ENCODE data around the gene CEP295NL. TPM values are rescaled to one million over a fixed set of nuclear protein-coding genes. Genes with fewer than 3 reads are reported as not detected.

The CEP295NL gene
- total RNA-seq, 1 donor from 2014 or later: 3.8 TPM

- H3K4me3 Mint-ChIP-seq: no peak overlapping the region
- no peaks in the 10 kb centered on the region for H3K4me1 Mint-ChIP-seq (ENCODE audit: unreplicated experiment)
- H3K27me3 Mint-ChIP-seq: no peaks in the 10 kb centered on the region
- no peaks in the 10 kb centered on the region for H3K9me3 Mint-ChIP-seq
- no peak for DNase-seq (ENCODE audit: extremely low spot score, unreplicated experiment)
- H3K27ac Mint-ChIP-seq: no peak overlapping the region
- TF ChIP-seq, protein P1, sequence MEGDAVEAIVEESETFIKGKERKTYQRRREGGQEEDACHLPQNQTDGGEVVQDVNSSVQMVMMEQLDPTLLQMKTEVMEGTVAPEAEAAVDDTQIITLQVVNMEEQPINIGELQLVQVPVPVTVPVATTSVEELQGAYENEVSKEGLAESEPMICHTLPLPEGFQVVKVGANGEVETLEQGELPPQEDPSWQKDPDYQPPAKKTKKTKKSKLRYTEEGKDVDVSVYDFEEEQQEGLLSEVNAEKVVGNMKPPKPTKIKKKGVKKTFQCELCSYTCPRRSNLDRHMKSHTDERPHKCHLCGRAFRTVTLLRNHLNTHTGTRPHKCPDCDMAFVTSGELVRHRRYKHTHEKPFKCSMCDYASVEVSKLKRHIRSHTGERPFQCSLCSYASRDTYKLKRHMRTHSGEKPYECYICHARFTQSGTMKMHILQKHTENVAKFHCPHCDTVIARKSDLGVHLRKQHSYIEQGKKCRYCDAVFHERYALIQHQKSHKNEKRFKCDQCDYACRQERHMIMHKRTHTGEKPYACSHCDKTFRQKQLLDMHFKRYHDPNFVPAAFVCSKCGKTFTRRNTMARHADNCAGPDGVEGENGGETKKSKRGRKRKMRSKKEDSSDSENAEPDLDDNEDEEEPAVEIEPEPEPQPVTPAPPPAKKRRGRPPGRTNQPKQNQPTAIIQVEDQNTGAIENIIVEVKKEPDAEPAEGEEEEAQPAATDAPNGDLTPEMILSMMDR (conservative IDR thresholded peaks at IDR 0.05): no peak
- H3K36me3 Mint-ChIP-seq: peaks cover 4% of the 10 kb centered on the region
Measured at GRCh38 chr17:78854508-78854907, 48.5 kb downstream of the CEP295NL start.

- TF ChIP-seq, protein P1 (conservative IDR thresholded peaks at IDR 0.05): no peak
- Mint-ChIP-seq H3K27ac (no peak overlapping the region), H3K36me3 (peaks cover 4% of the 10 kb centered on the region), H3K4me1 (ENCODE audit: unreplicated experiment) (no peaks in the 10 kb centered on the region), H3K4me3 (no peak overlapping the region), H3K9me3 (no peaks in the 10 kb centered on the region), H3K27me3 (no peaks in the 10 kb centered on the region)
- DNase-seq (ENCODE audit: extremely low spot score, unreplicated experiment): no peak
Measured at GRCh38 chr17:78853926-78854394, 49.0 kb downstream of the CEP295NL start.

DNA sequence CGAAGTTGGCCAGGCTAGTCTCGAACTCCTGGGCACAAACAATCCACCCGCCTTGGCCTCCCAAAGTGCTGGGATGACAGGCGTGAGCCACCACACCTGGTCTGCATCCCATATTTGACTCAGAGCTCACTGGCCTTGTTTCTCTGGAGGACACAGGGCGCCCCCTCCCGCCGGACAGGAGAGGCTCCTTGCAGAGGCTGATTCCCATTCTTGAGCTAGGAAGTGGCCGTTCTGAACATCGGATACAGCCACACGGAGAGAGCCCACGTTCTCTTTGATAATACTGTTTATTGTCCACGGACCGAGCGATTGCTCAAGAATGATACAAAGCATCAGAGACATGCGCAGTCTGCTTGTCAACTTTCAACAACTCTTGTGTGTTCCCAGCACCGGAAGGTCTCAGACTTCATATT lies 50.3 kb downstream of the CEP295NL start:
- Mint-ChIP-seq H3K9me3 (no peaks in the 10 kb centered on the region), H3K4me3 (no peak overlapping the region), H3K4me1 (ENCODE audit: unreplicated experiment) (no peaks in the 10 kb centered on the region), H3K27ac (no peak overlapping the region), H3K27me3 (no peaks in the 10 kb centered on the region), H3K36me3 (peaks cover 8% of the 10 kb centered on the region)
- no peak for DNase-seq (ENCODE audit: extremely low spot score, unreplicated experiment)
- TF ChIP-seq, protein P1 (conservative IDR thresholded peaks at IDR 0.05): no peak

- peaks cover 8% of the 10 kb centered on the region for H3K36me3 Mint-ChIP-seq
- no peak for DNase-seq (ENCODE audit: extremely low spot score, unreplicated experiment)
- no peak overlapping the region for H3K4me3 Mint-ChIP-seq
- H3K4me1 Mint-ChIP-seq (ENCODE audit: unreplicated experiment): no peaks in the 10 kb centered on the region
- no peak overlapping the region for H3K27ac Mint-ChIP-seq
- no peaks in the 10 kb centered on the region for H3K27me3 Mint-ChIP-seq
- no peaks in the 10 kb centered on the region for H3K9me3 Mint-ChIP-seq
- TF ChIP-seq, protein P1 (conservative IDR thresholded peaks at IDR 0.05): no peak
Measured at GRCh38 chr17:78849026-78849425, 54.0 kb downstream of the CEP295NL start.

- Mint-ChIP-seq H3K27ac (no peak overlapping the region), H3K36me3 (peaks cover 4% of the 10 kb centered on the region), H3K27me3 (no peaks in the 10 kb centered on the region), H3K4me1 (ENCODE audit: unreplicated experiment) (no peaks in the 10 kb centered on the region), H3K4me3 (no peak overlapping the region), H3K9me3 (no peaks in the 10 kb centered on the region)
- TF ChIP-seq, protein P1 (conservative IDR thresholded peaks at IDR 0.05): no peak
- no peak for DNase-seq (ENCODE audit: extremely low spot score, unreplicated experiment)
Measured at GRCh38 chr17:78847052-78847451, 55.9 kb downstream of the CEP295NL start.

Data from type B pancreatic cell (in vitro differentiated cells).